Stomach (tissue), 4 donors: Measurements from ENCODE around the gene TCF7L1.

Experiments
- CTCF ChIP-seq, 7 experiments: fragments of 450-650 bp in 4 of 7; fragments of 200-600 bp in 3 of 7; sonication (generic) in 3 of 7; IDR thresholded peaks; one replicate each; pipeline ENCODE4 v1.5.1; 2016 to 2019; ENCODE audit warnings: antibody characterized with exemption in 7 of 7, control low read depth in 2 of 7, mild to moderate bottlenecking in 1 of 7
- EP300 ChIP-seq: sonication (generic); formaldehyde crosslinking; IDR thresholded peaks from one replicate; pipeline ENCODE4 v1.6.1; 2017; ENCODE audit warnings: antibody characterized with exemption
- POLR2A ChIP-seq, 4 donors: fragments of 450-650 bp; IDR thresholded peaks; one replicate each; pipeline ENCODE4 v1.6.1; 2016; ENCODE audit warnings: antibody characterized with exemption in 4 of 4, control low read depth in 2 of 4, mild to moderate bottlenecking in 1 of 4, moderate library complexity in 1 of 4
- POLR2AphosphoS5 ChIP-seq, 3 donors: sonication (generic); formaldehyde crosslinking; IDR thresholded peaks; one replicate each; pipeline ENCODE4 v1.6.1; 2016; ENCODE audit warnings: antibody characterized with exemption in 3 of 3

GRCh38 chr2:85242321-85242720 is 109.1 kb downstream of the TCF7L1 start:
- TF ChIP-seq CTCF (IDR thresholded peaks at IDR 0.05) (no peak), POLR2A (IDR thresholded peaks at IDR 0.05) (no peak), POLR2AphosphoS5 (IDR thresholded peaks at IDR 0.05) (no peak), EP300 (no peak)
